Vagina (tissue), 2 donors: ENCODE data around the gene SPATA45.

ENCODE experiments used
- POLR2A ChIP-seq, 2 donors: fragments of 450-650 bp; IDR thresholded peaks; one replicate each; pipeline ENCODE4 v1.6.1; 2017; ENCODE audit warnings: antibody characterized with exemption in 2 of 2, mild to moderate bottlenecking in 2 of 2, moderate library complexity in 2 of 2
- TF ChIP-seq, protein P1 (sequence below), 3 experiments: fragments of 450-650 bp in 2 of 3; fragments of 200-600 bp in 1 of 3; sonication (generic) in 1 of 3; IDR thresholded peaks; one replicate each; pipeline ENCODE4 v1.5.1; 2017 to 2019; ENCODE audit warnings: antibody characterized with exemption in 3 of 3, mild to moderate bottlenecking in 2 of 3, moderate library complexity in 2 of 3

- TF ChIP-seq, protein P1, sequence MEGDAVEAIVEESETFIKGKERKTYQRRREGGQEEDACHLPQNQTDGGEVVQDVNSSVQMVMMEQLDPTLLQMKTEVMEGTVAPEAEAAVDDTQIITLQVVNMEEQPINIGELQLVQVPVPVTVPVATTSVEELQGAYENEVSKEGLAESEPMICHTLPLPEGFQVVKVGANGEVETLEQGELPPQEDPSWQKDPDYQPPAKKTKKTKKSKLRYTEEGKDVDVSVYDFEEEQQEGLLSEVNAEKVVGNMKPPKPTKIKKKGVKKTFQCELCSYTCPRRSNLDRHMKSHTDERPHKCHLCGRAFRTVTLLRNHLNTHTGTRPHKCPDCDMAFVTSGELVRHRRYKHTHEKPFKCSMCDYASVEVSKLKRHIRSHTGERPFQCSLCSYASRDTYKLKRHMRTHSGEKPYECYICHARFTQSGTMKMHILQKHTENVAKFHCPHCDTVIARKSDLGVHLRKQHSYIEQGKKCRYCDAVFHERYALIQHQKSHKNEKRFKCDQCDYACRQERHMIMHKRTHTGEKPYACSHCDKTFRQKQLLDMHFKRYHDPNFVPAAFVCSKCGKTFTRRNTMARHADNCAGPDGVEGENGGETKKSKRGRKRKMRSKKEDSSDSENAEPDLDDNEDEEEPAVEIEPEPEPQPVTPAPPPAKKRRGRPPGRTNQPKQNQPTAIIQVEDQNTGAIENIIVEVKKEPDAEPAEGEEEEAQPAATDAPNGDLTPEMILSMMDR (IDR thresholded peaks at IDR 0.05), result no peak
- TF ChIP-seq POLR2A (IDR thresholded peaks at IDR 0.05), result no peak
Measured at GRCh38 chr1:212785871-212786270, 61.6 kb downstream of the SPATA45 start.
